ENCODE results near the gene COL20A1.
A peak's percentile ranks its signal among the peaks of the same experiment; 100 is the strongest.

Gene COL20A1

GRCh38 chr20:63278661-63279060 is 14.3 kb upstream of the COL20A1 start:
- no peak for DNase-seq

GRCh38 chr20:63279931-63280330 is 13.1 kb upstream of the COL20A1 start:
- DNase-seq: no peak

GRCh38 chr20:63280371-63280770 is 12.6 kb upstream of the COL20A1 start:
- DNase-seq: no peak

- no peak for DNase-seq
Measured at GRCh38 chr20:63280929-63281545, 11.9 kb upstream of the COL20A1 start.

GRCh38 chr20:63281742-63282665 is 11.0 kb upstream of the COL20A1 start:
- DNase-seq: no peak

GRCh38 chr20:63282946-63283345 is 10.0 kb upstream of the COL20A1 start:
- DNase-seq: no peak

GRCh38 chr20:63283397-63284082 is 9.4 kb upstream of the COL20A1 start:
- DNase-seq: no peak

- peak; percentile 16 for DNase-seq
Measured at GRCh38 chr20:63284083-63284440, 8.9 kb upstream of the COL20A1 start.

GRCh38 chr20:63284544-63284949 is 8.4 kb upstream of the COL20A1 start:
- no peak for DNase-seq

GRCh38 chr20:63284981-63285524 is 7.9 kb upstream of the COL20A1 start:
- no peak for DNase-seq

GRCh38 chr20:63285636-63286615 is 7.1 kb upstream of the COL20A1 start:
- no peak for DNase-seq

GRCh38 chr20:63286781-63287696 is 5.9 kb upstream of the COL20A1 start:
- no peak for DNase-seq

- no peak for DNase-seq
Measured at GRCh38 chr20:63287697-63288580, 5.0 kb upstream of the COL20A1 start.

GRCh38 chr20:63288581-63289251 is 4.3 kb upstream of the COL20A1 start:
- no peak for DNase-seq

- DNase-seq: no peak
Measured at GRCh38 chr20:63289311-63290135, 3.5 kb upstream of the COL20A1 start.

- DNase-seq: no peak
Measured at GRCh38 chr20:63290136-63290676, 2.8 kb upstream of the COL20A1 start.

GRCh38 chr20:63290677-63291472 is 2.1 kb upstream of the COL20A1 start:
- DNase-seq: peak; percentile 63
